VCaP (cell line): ENCODE data around the gene KCND3.

Experiments used
- H3K27ac ChIP-seq: fragments of 450-650 bp; 2 replicates; pipeline ENCODE4 v1.5.1; 2017
- CTCF ChIP-seq: fragments of 450-650 bp; conservative IDR thresholded peaks from 2 replicates; pipeline ENCODE4 v1.5.1; 2017; ENCODE audit warnings: mild to moderate bottlenecking, moderate library complexity

The KCND3 gene

GRCh38 chr1:111857194-111857651 lies 132.2 kb downstream of the KCND3 start:
- no peak for TF ChIP-seq CTCF
- H3K27ac ChIP-seq: peak overlapping the region; percentile 59

GRCh38 chr1:111856411-111857185 lies 132.9 kb downstream of the KCND3 start:
- H3K27ac ChIP-seq: peak overlapping the region; percentile 59
- TF ChIP-seq CTCF: no peak

- no peak for TF ChIP-seq CTCF
- H3K27ac ChIP-seq: no peak overlapping the region
Measured at GRCh38 chr1:111855260-111855659, 134.2 kb downstream of the KCND3 start.

GRCh38 chr1:111852261-111852721 lies 137.2 kb downstream of the KCND3 start:
- no peak for TF ChIP-seq CTCF

GRCh38 chr1:111851552-111851951 lies 137.9 kb downstream of the KCND3 start:
- TF ChIP-seq CTCF: no peak
- no peak overlapping the region for H3K27ac ChIP-seq

More at GRCh38 chr1:111852261-111852721, 137.2 kb downstream of the KCND3 start:
- no peak overlapping the region for H3K27ac ChIP-seq

- no peak for TF ChIP-seq CTCF
- H3K27ac ChIP-seq: no peak overlapping the region
Measured at GRCh38 chr1:111850109-111850508, 139.4 kb downstream of the KCND3 start.

- TF ChIP-seq CTCF: no peak
- no peak overlapping the region for H3K27ac ChIP-seq
Measured at GRCh38 chr1:111848852-111849545, 140.5 kb downstream of the KCND3 start.
